NOMO-1 treated with dmso at 0.1 percent for 144 hours (cell line): ENCODE measurements around the gene MKRN2OS.

ENCODE experiments used
- DNase-seq: peaks from one replicate; lab custom pipeline; 2025; ENCODE audit not compliant: unreplicated experiment; lab: John Stamatoyannopoulos, UW

The MKRN2OS gene, protein sequence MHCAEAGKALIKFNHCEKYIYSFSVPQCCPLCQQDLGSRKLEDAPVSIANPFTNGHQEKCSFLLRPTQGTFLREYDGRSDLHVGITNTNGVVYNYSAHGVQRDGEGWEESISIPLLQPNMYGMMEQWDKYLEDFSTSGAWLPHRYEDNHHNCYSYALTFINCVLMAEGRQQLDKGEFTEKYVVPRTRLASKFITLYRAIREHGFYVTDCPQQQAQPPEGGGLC

DNA sequence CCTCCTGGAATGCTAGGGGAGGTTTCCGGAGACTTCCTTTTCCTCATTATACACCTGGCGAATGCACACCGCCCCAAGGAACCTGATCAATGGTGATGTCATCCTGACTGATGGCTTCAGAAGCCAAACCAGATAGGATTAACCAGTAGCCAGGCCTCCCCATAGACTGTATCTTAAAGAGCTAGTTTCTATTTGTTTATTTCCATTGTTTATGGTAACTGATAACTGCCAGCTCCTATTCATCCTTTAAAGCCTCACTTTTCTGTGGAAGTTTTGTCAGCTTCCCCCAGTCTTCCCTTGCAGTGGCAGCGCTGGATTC is at the start of gene MKRN2OS:
Gene MKRN2OS, minus strand, starts transcription at position 27 of the 319 bp plus-strand sequence. CDS start 35 bp downstream, outside the sequence.
- DNase-seq: no peak

GRCh38 chr3:12593473-12593872 is 48.2 kb upstream of the MKRN2OS start:
- DNase-seq: no peak

DNA sequence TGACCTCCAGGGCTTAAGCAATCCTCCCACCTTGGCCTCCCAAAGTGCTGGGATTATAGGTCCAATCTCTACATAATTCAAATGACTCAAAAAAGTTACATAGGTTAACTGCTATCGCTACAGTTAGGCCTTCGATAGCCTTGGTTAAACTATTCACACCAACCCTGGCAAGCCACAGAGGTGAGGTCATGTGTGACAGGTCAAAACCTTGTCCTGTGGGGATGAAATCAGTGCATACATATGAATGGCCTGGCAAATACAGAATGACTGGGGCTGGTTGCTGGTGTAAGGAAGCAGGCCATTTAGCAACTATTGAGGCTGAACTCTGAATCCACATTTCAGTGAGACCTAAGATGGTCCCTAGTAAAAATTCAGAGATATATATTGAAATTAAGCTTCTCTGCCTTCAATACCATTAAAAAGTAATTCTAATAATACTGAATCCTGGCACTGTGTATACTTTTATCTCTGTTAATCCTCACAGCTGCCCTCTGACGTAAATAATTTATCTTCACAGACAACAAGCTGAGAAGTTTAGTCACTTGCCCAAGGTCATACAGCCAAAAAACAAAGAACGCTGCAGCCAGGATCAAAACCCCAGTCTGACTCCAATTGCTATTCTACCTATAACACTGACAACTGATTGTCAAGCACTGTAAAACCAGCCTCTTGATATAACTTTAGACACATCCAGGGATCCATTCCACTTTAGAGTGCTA is 46.9 kb upstream of the MKRN2OS start:
- no peak for DNase-seq

- DNase-seq: no peak
These were observed 46.2 kb upstream of the MKRN2OS start for GRCh38 chr3:12591456-12591855.

DNA sequence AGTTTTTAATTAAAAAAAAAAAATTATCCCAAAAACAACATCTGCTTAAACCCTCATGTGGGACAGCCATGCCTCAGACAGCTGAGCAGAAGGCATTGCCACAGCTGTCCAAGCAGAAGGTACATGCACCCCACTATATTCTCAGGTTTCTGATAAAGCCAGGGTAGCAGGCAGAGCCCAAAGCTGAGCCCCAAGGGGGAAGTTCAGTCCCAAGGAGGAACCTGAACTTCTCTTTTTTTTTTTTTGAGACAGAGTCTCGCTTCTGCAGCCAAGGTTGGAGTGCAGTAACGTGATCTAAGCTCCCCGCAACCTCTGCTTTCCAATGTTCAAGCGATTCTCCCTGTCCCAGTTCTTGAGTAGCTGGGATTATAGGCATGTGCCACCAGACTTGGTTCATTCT is 44.8 kb upstream of the MKRN2OS start:
- peak; percentile 10 for DNase-seq

GRCh38 chr3:12588039-12589009 is 43.0 kb upstream of the MKRN2OS start:
- DNase-seq: no peak

DNA sequence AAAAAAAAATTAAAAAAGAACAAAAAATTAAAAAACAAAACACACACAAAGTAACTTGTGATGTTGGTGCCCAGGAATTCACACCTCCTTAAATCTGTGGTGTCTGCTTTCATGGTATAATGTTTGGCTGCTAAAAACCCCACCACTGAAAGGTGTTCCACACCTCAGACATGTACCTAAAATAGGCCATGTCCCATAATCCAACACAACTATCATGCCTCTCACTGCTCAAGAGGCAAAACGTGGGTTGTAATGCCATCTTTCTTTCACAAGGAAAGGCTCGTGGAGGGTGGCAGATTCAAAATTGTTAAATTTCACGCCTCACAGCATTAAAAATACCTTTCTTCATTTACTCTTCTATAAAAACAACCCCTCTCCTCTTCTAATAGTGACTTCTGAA is 41.1 kb upstream of the MKRN2OS start:
- DNase-seq: no peak

GRCh38 chr3:12585970-12586369 is 40.7 kb upstream of the MKRN2OS start:
- DNase-seq: no peak

DNA sequence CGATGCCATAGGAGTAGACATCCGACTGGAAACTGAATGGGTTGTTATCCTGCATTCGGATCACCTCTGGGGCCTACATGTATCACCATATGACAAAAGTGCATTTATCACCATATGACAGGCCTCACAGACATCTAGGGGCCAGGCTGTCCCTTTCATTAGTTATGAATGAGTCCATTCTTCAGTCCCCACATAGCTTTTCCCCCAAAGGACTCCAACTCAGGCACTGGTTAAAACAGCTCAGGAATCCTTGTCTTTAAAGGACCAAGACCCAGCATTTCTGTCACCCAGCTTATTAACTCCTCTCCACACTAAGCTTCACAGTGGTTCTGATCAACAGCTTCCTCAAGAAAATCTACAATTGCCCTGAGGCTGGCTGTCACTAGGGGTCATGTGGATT is 39.9 kb upstream of the MKRN2OS start:
- DNase-seq: no peak

- DNase-seq: no peak
These were observed 38.8 kb upstream of the MKRN2OS start for GRCh38 chr3:12584083-12584482.

DNA sequence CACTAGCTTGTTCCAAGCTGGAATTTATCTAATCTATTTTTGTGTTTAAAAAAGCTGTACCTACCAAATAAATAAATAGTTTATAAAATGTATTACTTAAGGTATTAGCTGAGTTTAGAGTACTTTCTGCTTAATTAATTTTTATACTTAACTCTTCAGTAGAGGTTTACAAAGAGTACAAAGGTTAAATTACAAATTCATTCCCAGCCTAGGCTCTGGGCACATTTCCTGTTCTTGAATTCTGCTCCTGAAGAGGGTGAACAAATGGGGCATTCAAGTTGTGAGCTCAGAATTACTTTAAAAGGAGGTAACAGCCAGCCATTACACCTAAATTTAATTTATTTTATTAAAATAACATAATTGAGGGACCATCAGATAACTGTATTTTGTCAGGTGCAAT is 38.0 kb upstream of the MKRN2OS start:
- no peak for DNase-seq

GRCh38 chr3:12582730-12583129 is 37.4 kb upstream of the MKRN2OS start:
- DNase-seq: no peak

DNA sequence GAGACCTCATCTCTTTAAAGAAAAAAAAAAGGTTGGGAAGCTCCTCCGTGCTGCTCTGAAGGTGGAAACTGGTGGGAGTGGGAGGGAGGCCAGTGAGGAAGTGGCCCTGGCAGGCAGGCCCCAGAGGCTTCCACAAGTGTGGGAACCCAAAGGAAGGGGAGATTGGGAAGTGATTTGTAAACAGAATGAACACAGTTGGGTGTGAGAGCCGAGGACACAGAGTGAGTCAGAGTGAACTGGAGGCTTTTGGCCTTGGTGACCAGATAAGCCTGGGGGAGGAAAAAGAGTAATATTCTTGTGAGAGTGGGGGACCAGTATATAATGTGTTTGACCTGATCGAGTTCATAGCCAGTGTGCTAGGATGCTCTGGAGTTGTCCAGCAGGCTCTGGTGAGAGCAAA is 34.6 kb upstream of the MKRN2OS start:
- no peak for DNase-seq

GRCh38 chr3:12579456-12579855 is 34.2 kb upstream of the MKRN2OS start:
- no peak for DNase-seq

DNA sequence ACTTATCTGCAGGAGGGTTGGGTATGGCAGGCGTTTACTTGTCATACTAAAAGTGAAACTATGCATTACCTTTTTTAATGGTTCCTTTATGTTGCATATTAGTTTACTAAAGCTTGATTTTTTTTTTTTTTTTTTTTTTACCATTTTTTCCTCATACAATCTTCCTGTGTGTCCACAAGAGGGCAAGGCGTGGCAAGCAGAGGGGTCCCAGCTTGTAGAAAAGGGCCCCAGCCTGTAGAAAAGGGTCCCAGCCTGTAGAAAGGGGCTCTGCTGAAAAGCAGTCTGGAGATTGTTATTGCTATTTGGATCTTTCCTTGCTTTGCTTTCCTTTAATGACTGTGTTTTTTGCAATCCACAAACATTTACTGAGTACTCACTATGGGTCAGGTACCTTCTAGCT is 33.4 kb upstream of the MKRN2OS start:
- DNase-seq: no peak

- DNase-seq: no peak
These were observed 32.1 kb upstream of the MKRN2OS start for GRCh38 chr3:12577379-12577778.

GRCh38 chr3:12574661-12575060 is 29.4 kb upstream of the MKRN2OS start:
- DNase-seq: no peak

GRCh38 chr3:12574131-12574530 is 28.8 kb upstream of the MKRN2OS start:
- DNase-seq: no peak

GRCh38 chr3:12571986-12572385 is 26.7 kb upstream of the MKRN2OS start:
- DNase-seq: no peak

- no peak for DNase-seq
These were observed 24.5 kb upstream of the MKRN2OS start for GRCh38 chr3:12569836-12570235.

- DNase-seq: no peak
These were observed 23.4 kb upstream of the MKRN2OS start for GRCh38 chr3:12568747-12569146.

GRCh38 chr3:12566976-12567375 is 21.7 kb upstream of the MKRN2OS start:
- DNase-seq: no peak
